Fibroblast of the aortic adventitia (primary cell): Measurements from ENCODE around the gene RASAL1. TPM values are rescaled to one million over a fixed set of nuclear protein-coding genes. Genes with fewer than 3 reads are reported as not detected.
"Not testable (repeated sequence)": the region's sequence is repeated elsewhere in the genome, so short reads cannot be mapped to it uniquely, and the experiment has no call there.

Experiments
- DNase-seq: peaks from one replicate; pipeline ENCODE4 v3.0.0-alpha.2; 2010; ENCODE audit warnings: low read depth
- H3K4me3 ChIP-seq: 2 replicates; pipeline ENCODE4 v1.5.1; 2011; ENCODE audit warnings: low read depth, mild to moderate bottlenecking, control low read depth, low read length, moderate library complexity
- CTCF ChIP-seq: IDR thresholded peaks from 2 replicates; pipeline ENCODE4 v1.5.1; 2011; ENCODE audit warnings: mild to moderate bottlenecking, low read length, control low read depth, inconsistent platforms; ENCODE audit not compliant: insufficient read depth
- total RNA-seq: library from RNA; depleted of rRNA; stranded (reverse); fragments of >200 nt; gene quantifications from 2 replicates; pipeline ENCODE4 v1.2.3, GENCODE V29; 2012; ENCODE audit warnings: low replicate concordance

RASAL1 gene
- total RNA-seq, 1 donor: not detected

- no peak for DNase-seq
- TF ChIP-seq CTCF: no peak
- no peak overlapping the region for H3K4me3 ChIP-seq
Measured at GRCh38 chr12:113128802-113129663, 6.5 kb downstream of the RASAL1 start.

GRCh38 chr12:113127791-113128199, 7.8 kb downstream of the RASAL1 start:
- TF ChIP-seq CTCF: no peak
- no peak for DNase-seq
- no peak overlapping the region for H3K4me3 ChIP-seq

GRCh38 chr12:113120670-113121370, 14.7 kb downstream of the RASAL1 start:
- no peak overlapping the region for H3K4me3 ChIP-seq
- no peak for DNase-seq
- no peak for TF ChIP-seq CTCF

GRCh38 chr12:113119980-113120669, 15.4 kb downstream of the RASAL1 start:
- TF ChIP-seq CTCF: no peak
- DNase-seq: no peak

GRCh38 chr12:113118142-113118541, 17.4 kb downstream of the RASAL1 start:
- H3K4me3 ChIP-seq: no peak overlapping the region
- no peak for TF ChIP-seq CTCF
- DNase-seq: no peak

More at GRCh38 chr12:113119980-113120669, 15.4 kb downstream of the RASAL1 start:
- H3K4me3 ChIP-seq: no peak overlapping the region

GRCh38 chr12:113117684-113118083, 17.9 kb downstream of the RASAL1 start:
- H3K4me3 ChIP-seq, DNase-seq: not testable (repeated sequence)

GRCh38 chr12:113116875-113117274, 18.7 kb downstream of the RASAL1 start:
- DNase-seq: no peak
- TF ChIP-seq CTCF: no peak
- H3K4me3 ChIP-seq: no peak overlapping the region
